ENCODE data around the gene NUDT3.
"Not testable (repeated sequence)": the region's sequence is repeated elsewhere in the genome, so short reads cannot be mapped to it uniquely, and the experiment has no call there.

Gene NUDT3

GRCh38 chr6:34383656-34384320 is 8.7 kb downstream of the NUDT3 start:
- no peak for DNase-seq (ENCODE audit: extremely low spot score)
- ChIA-PET POLR2A (interaction anchor here (1.0 kb wide), 1 partner anchor 135 kb away, joined by 3 read pairs; the partner anchor contains the start of gene SMIM29), CTCF (interaction anchor here (0.8 kb wide), 1 partner anchor 220 kb away, joined by 3 read pairs; no protein-coding TSS in a partner anchor)
- TF ChIP-seq HDGF (IDR thresholded peaks at IDR 0.05; ENCODE audit: borderline replicate concordance) (no peak), PKNOX1 (IDR thresholded peaks at IDR 0.05) (peak; percentile 49)

- TF ChIP-seq ZNF384 (IDR thresholded peaks at IDR 0.05) (peak; percentile 59), BHLHE40 (IDR thresholded peaks at IDR 0.05; ENCODE audit: borderline replicate concordance) (no peak)
- DNase-seq (ENCODE audit: extremely low spot score), result no peak
- POLR2A ChIA-PET, result interaction anchor here (1.3 kb wide), 1 partner anchor 8 kb away, joined by 5 read pairs; no protein-coding TSS in a partner anchor
- CTCF ChIA-PET, result interaction anchor here (0.7 kb wide), 2 partner anchors 134 to 142 kb away, joined by 3 to 7 read pairs; no protein-coding TSS in a partner anchor
Observed at GRCh38 chr6:34383161-34383631, 9.3 kb downstream of the NUDT3 start.

DNA sequence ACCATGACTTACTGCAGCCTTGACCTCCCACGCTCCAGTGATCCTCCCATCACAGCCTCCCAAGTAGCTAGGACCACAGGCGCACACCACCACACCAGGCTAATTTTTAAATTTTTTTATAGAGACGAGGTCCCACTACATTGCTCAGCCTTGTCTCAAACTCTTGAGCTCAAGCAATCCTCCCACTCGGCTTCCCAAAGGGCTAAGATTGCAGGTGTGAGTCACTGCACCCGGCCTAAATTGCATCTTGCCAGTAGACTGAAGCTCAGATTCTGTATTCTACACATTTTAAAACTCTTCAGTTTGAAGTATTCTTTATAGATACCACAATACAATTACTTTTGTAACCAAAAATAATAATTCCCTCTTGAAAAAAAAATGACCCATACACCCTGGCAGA is 11.4 kb downstream of the NUDT3 start:
- ChIA-PET POLR2A (interaction anchor here (1.4 kb wide), 1 partner anchor 15 kb away, joined by 3 read pairs; no protein-coding TSS in a partner anchor), CTCF (interaction anchor here (1.2 kb wide), 1 partner anchor 34 kb away, joined by 4 read pairs; no protein-coding TSS in a partner anchor)
- no peak for TF ChIP-seq PKNOX1 (IDR thresholded peaks at IDR 0.05)
- no peak for TF ChIP-seq ELF4 (IDR thresholded peaks at IDR 0.05)
- TF ChIP-seq FOXK2 (IDR thresholded peaks at IDR 0.05), result no peak
- TF ChIP-seq ARNT (IDR thresholded peaks at IDR 0.05), result no peak
- no peak for TF ChIP-seq BHLHE40 (IDR thresholded peaks at IDR 0.05; ENCODE audit: borderline replicate concordance)
- TF ChIP-seq L3MBTL2 (conservative IDR thresholded peaks at IDR 0.05), result no peak
- no peak for TF ChIP-seq FOXM1 (IDR thresholded peaks at IDR 0.05; ENCODE audit: borderline replicate concordance)
- TF ChIP-seq CTBP1 (IDR thresholded peaks at IDR 0.05; ENCODE audit: borderline replicate concordance), result no peak
- no peak for TF ChIP-seq HDGF (IDR thresholded peaks at IDR 0.05; ENCODE audit: borderline replicate concordance)
- TF ChIP-seq ZNF384 (IDR thresholded peaks at IDR 0.05), result no peak
- TF ChIP-seq TARDBP (IDR thresholded peaks at IDR 0.05), result no peak
- no peak for DNase-seq (ENCODE audit: extremely low spot score)

GRCh38 chr6:34378470-34378869 is 14.0 kb downstream of the NUDT3 start:
- ChIA-PET POLR2A (no interaction called here), CTCF (no interaction called here)
- DNase-seq (ENCODE audit: extremely low spot score), result no peak
- TF ChIP-seq FOXA1 (IDR thresholded peaks at IDR 0.05), result no peak
- TF ChIP-seq NFRKB (IDR thresholded peaks at IDR 0.05), result no peak
- TF ChIP-seq FOXK2 (IDR thresholded peaks at IDR 0.05), result no peak
- TF ChIP-seq FOXM1 (IDR thresholded peaks at IDR 0.05; ENCODE audit: borderline replicate concordance), result no peak

DNA sequence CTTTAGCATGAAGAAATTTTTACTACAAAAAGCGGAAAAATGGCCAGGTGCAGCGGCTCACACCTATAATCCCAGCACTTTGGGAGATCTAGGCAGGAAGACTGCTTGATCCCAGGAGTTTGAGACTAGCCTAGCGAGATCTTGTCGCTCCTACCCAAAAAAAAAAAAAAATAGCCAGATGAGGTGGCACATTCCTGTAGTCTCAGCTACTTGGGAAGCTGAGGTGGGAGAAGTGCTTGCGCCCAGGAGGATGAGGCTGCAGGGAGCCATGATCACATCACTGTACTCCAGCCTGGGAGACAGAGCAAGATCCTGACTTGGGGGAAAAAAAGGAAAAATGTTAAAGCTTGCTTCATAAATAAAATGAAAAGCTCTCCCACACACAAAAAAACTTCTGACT is 14.5 kb downstream of the NUDT3 start:
- TF ChIP-seq FOXK2 (IDR thresholded peaks at IDR 0.05) (no peak), ZNF384 (IDR thresholded peaks at IDR 0.05) (no peak), BHLHE40 (IDR thresholded peaks at IDR 0.05; ENCODE audit: borderline replicate concordance) (no peak), SUZ12 (IDR thresholded peaks at IDR 0.05) (no peak), LEF1 (IDR thresholded peaks at IDR 0.05; ENCODE audit: borderline replicate concordance) (no peak), L3MBTL2 (conservative IDR thresholded peaks at IDR 0.05) (no peak), FOXA1 (IDR thresholded peaks at IDR 0.05) (no peak), HDGF (IDR thresholded peaks at IDR 0.05; ENCODE audit: borderline replicate concordance) (no peak), SP1 (IDR thresholded peaks at IDR 0.05) (no peak), ELF4 (IDR thresholded peaks at IDR 0.05) (no peak), TARDBP (IDR thresholded peaks at IDR 0.05) (no peak), CTBP1 (IDR thresholded peaks at IDR 0.05; ENCODE audit: borderline replicate concordance) (no peak), PKNOX1 (IDR thresholded peaks at IDR 0.05) (no peak), NFRKB (IDR thresholded peaks at IDR 0.05) (no peak), FOXM1 (IDR thresholded peaks at IDR 0.05; ENCODE audit: borderline replicate concordance) (no peak)
- ChIA-PET CTCF (no interaction called here), POLR2A (no interaction called here)
- DNase-seq (ENCODE audit: extremely low spot score), result no peak

GRCh38 chr6:34377571-34377970 is 14.9 kb downstream of the NUDT3 start:
- DNase-seq (ENCODE audit: extremely low spot score); POLR2A ChIA-PET; CTCF ChIA-PET: not testable (repeated sequence)

DNA sequence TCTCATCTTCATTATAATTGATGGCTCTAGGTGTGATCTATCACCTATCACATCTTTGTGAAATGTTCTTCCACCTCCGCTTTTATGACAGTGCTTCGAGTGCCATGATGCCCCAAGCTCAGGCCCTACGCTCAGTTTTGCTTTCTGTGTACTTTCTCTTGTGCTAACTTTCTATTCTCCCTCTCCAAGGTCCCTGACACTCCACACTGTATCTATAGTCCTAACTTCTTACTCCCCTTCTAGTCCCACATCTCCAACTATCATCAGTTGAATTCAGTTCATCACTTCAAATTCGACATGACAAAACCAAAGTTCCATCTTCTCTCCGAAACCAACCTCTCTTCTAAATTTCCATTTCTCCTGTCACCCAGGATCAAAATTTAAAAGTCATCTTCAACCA is 16.6 kb downstream of the NUDT3 start:
- ChIA-PET POLR2A (no interaction called here), CTCF (interaction anchor here (1.4 kb wide), 1 partner anchor 180 kb away, joined by 3 read pairs; no protein-coding TSS in a partner anchor)
- TF ChIP-seq FOXA1 (IDR thresholded peaks at IDR 0.05) (no peak), FOXM1 (IDR thresholded peaks at IDR 0.05; ENCODE audit: borderline replicate concordance) (no peak), ZNF384 (IDR thresholded peaks at IDR 0.05) (no peak), SP1 (IDR thresholded peaks at IDR 0.05) (no peak), ARNT (IDR thresholded peaks at IDR 0.05) (no peak), LEF1 (IDR thresholded peaks at IDR 0.05; ENCODE audit: borderline replicate concordance) (no peak), ELF4 (IDR thresholded peaks at IDR 0.05) (no peak), BHLHE40 (IDR thresholded peaks at IDR 0.05; ENCODE audit: borderline replicate concordance) (no peak), PKNOX1 (IDR thresholded peaks at IDR 0.05) (no peak), FOXK2 (IDR thresholded peaks at IDR 0.05) (no peak), HDGF (IDR thresholded peaks at IDR 0.05; ENCODE audit: borderline replicate concordance) (no peak), TARDBP (IDR thresholded peaks at IDR 0.05) (no peak), L3MBTL2 (conservative IDR thresholded peaks at IDR 0.05) (no peak)
- no peak for DNase-seq (ENCODE audit: extremely low spot score)

All from HEK293T (cell line).